DOHH2 (cell line): ENCODE data around the gene EVL.

Source experiments
- CTCF ChIP-seq: fragments of 200-600 bp; sonication (generic); IDR thresholded peaks from one replicate; pipeline ENCODE4 v1.5.1; 2014; ENCODE audit warnings: antibody characterized with exemption, mild to moderate bottlenecking, low read depth, low read length; ENCODE audit not compliant: poor library complexity, severe bottlenecking
- EZH2phosphoT487 ChIP-seq: fragments of 200-600 bp; sonication (generic); IDR thresholded peaks from 2 replicates; pipeline ENCODE4 v1.6.1; 2017; ENCODE audit warnings: borderline replicate concordance, mild to moderate bottlenecking, antibody characterized with exemption, low read length, moderate library complexity, mixed read lengths

DNA sequence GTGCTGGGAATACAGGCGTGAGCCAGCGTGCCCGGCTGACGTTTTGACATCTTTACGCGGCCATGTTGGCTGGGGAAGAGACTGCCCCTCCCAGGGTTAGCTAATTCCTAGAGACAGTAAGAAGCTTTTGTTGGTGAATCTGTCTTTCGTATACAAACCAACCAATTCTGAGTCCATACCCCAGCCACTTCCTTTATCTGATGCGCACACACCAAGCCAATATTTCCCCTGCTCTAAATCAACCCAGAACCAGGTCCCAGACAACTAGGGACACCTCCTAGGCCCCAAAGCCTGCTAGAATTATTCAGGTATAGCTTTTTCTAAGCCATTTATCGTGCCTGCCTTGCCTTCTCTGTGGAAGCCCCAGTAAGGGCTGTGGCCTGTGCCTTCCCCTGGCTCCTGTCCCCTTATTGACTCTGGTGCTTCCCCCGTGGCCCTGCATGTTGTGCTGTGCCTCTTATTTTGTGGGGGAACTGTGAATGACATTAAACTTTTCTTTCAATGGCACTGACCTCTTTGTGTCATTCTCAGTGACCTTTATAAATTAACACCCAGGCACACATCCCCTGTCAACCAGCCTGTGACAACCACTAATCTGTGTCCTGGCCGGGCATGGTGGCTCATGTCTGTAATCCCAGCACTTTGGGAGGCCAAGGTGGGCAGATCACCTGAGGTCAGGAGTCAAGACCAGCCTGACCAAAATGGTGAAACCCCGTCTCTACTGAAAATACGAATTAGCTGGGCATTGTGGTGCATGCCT, 10.7 kb upstream of the EVL start:
- no peak for TF ChIP-seq CTCF
- no peak for TF ChIP-seq EZH2phosphoT487
